Left ventricle myocardium inferior (tissue), 1 donor: Measurements from ENCODE around the gene ETV1. TPM values are rescaled to one million over a fixed set of nuclear protein-coding genes. Genes with fewer than 3 reads are reported as not detected.
"Not testable (repeated sequence)": the region's sequence is repeated elsewhere in the genome, so short reads cannot be mapped to it uniquely, and the experiment has no call there.

ENCODE experiments used
- DNase-seq: peaks from one replicate; pipeline ENCODE4 v3.0.0-alpha.2; 2020
- H3K27ac ChIP-seq: fragments of 200-600 bp; replicated peaks from 2 replicates; pipeline ENCODE4 v1.8.0; 2021
- H3K27me3 ChIP-seq: fragments of 200-600 bp; 2 replicates; pipeline ENCODE4 v1.8.0; 2021; ENCODE audit warnings: low read depth
- H3K36me3 ChIP-seq: fragments of 200-600 bp; 2 replicates; pipeline ENCODE4 v1.8.0; 2021
- H3K4me1 ChIP-seq: fragments of 200-600 bp; 2 replicates; pipeline ENCODE4 v1.8.0; 2021
- H3K4me3 ChIP-seq: fragments of 200-600 bp; 2 replicates; pipeline ENCODE4 v1.8.0; 2021; ENCODE audit warnings: mild to moderate bottlenecking, moderate library complexity
- H3K9me3 ChIP-seq: fragments of 200-600 bp; replicated peaks from 2 replicates; pipeline ENCODE4 v1.8.0; 2021
- CTCF ChIP-seq: fragments of 200-600 bp; IDR thresholded peaks from 2 replicates; pipeline ENCODE4 v1.8.0; 2021; ENCODE audit warnings: antibody characterized with exemption, mild to moderate bottlenecking, borderline replicate concordance
- intact Hi-C: fragments of 100-400 bp; cut with micrococcal nuclease; formaldehyde crosslinking; loops from one replicate; pipeline ENCODE4 v1.11.0; 2022
- total RNA-seq: library from RNA; stranded (reverse); fragmentation: NEBNext Ultra II Directional; extraction: Animal tissue kit (Norgen Biotek cat#: 25700); gene quantifications from one replicate; pipeline ENCODE4 v1.2.1, GENCODE V29; 2021
- donor health status: DM: no; HTN: yes; CAD: no; lungs with severe emphysema.

Gene ETV1
- total RNA-seq, 1 donor from 2014 or later: 59.7 TPM

DNA sequence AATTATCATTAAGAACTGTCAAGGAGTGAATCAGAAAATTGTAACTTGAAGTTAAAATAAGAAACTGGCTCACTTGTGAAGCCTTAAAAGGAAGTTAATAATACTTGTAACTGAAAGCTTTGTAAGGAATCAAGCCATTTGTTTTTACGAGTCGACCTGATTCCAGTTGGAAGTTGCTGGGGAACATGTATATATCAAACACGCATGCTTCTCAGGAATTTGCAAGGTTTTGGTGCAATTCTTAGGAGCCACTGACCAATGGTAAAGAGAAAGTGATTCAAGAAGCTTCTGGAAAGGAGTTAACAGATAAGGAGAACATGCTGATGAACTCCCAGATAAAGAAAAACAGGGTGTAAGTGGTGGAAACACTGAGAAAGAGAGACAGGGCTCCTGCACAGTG is 56.4 kb downstream of the ETV1 start:
- no peaks in the 10 kb centered on the region for H3K9me3 ChIP-seq
- no peak for DNase-seq
- intact Hi-C loops: no loop called here
- TF ChIP-seq CTCF: no peak
- H3K4me3 ChIP-seq: no peak overlapping the region
- no peaks in the 10 kb centered on the region for H3K27me3 ChIP-seq
- peak overlapping the region; percentile 24 for H3K27ac ChIP-seq
- H3K36me3 ChIP-seq: peaks cover 40% of the 10 kb centered on the region
- peaks cover 7% of the 10 kb centered on the region for H3K4me1 ChIP-seq

GRCh38 chr7:13932131-13932530 is 57.3 kb downstream of the ETV1 start:
- Histone ChIP-seq H3K27me3 (no peaks in the 10 kb centered on the region), H3K4me3 (no peak overlapping the region), H3K9me3 (no peaks in the 10 kb centered on the region), H3K36me3 (peaks cover 36% of the 10 kb centered on the region), H3K4me1 (peaks cover 7% of the 10 kb centered on the region), H3K27ac (no peak overlapping the region)
- intact Hi-C loops: no loop called here
- no peak for TF ChIP-seq CTCF
- no peak for DNase-seq

GRCh38 chr7:13921062-13921461 is 68.4 kb downstream of the ETV1 start:
- intact Hi-C loops: no loop called here
- H3K4me1 ChIP-seq: peaks cover 9% of the 10 kb centered on the region
- no peak for DNase-seq
- no peak overlapping the region for H3K4me3 ChIP-seq
- no peaks in the 10 kb centered on the region for H3K9me3 ChIP-seq
- peak overlapping the region; percentile 45 for H3K27ac ChIP-seq
- H3K36me3 ChIP-seq: no peaks in the 10 kb centered on the region
- no peaks in the 10 kb centered on the region for H3K27me3 ChIP-seq
- TF ChIP-seq CTCF: no peak

DNA sequence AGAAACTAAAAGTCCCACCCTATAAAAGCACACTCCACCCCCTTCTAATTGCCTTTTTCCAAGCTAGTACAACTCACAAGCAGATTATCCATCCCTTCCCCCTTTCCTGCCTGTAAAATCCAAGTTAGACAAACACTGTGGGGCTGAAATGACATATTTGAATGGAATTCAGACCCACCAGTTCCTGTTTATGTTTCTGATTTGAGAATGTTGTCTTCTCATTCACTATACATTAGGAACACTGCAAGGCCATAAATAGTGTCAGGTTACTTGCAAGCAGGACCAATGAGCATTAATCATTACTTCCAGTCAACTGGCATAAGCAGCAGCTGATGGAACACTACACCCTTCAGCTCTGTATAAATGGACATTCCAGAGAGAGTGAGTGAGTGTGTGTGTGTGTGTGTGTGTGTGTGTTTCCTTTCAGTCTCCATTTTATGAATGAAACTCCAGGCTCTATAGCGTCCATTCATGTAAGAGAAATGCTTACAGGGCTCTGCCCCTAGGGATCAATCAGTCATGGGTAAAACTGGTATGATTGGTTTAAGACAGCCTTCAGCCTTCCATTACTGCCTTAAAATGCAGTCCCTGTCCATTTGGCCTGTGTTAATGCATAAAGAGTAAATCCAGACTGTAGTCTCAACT is 69.3 kb downstream of the ETV1 start:
- H3K36me3 ChIP-seq: no peaks in the 10 kb centered on the region
- peak overlapping the region; percentile 45 for H3K27ac ChIP-seq
- no peak for DNase-seq
- intact Hi-C loops: no loop called here
- no peak for TF ChIP-seq CTCF
- no peaks in the 10 kb centered on the region for H3K27me3 ChIP-seq
- H3K4me1 ChIP-seq: peaks cover 9% of the 10 kb centered on the region
- no peaks in the 10 kb centered on the region for H3K9me3 ChIP-seq
- H3K4me3 ChIP-seq: no peak overlapping the region

DNA sequence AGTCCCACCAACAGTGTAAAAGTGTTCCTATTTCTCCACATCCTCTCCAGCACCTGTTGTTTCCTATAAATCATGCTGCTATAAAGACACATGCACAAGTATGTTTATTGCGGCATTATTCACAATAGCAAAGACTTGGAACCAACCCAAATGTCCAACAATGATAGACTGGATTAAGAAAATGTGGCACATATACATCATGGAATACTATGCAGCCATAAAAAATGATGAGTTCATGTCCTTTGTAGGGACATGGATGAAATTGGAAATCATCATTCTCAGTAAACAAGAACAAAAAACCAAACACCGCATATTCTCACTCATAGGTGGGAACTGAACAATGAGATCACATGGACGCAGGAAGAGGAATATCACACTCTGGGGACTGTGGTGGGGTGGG is 71.1 kb downstream of the ETV1 start:
- H3K9me3 ChIP-seq, H3K4me1 ChIP-seq, intact Hi-C loops, H3K4me3 ChIP-seq, DNase-seq, H3K36me3 ChIP-seq, H3K27me3 ChIP-seq, H3K27ac ChIP-seq: not testable (repeated sequence)

- H3K4me3 ChIP-seq, H3K27me3 ChIP-seq, H3K9me3 ChIP-seq, H3K36me3 ChIP-seq, H3K27ac ChIP-seq, intact Hi-C loops, DNase-seq, H3K4me1 ChIP-seq: not testable (repeated sequence)
Measured at GRCh38 chr7:13917103-13917502, 72.4 kb downstream of the ETV1 start.
